Ovary (tissue), 9 donors: ENCODE data around the gene RABL3. TPM values are rescaled to one million over a fixed set of nuclear protein-coding genes. Genes with fewer than 3 reads are reported as not detected.
"Not testable (repeated sequence)": the region's sequence is repeated elsewhere in the genome, so short reads cannot be mapped to it uniquely, and the experiment has no call there.

ENCODE experiments used
- DNase-seq, 5 donors: peaks; one replicate each; pipeline ENCODE4 v3.0.0-alpha.2; 2019 to 2020
- H3K27ac ChIP-seq, 2 donors: fragments of 200-600 bp; one replicate each; pipeline versions ENCODE4 v1.5.1 to v1.8.0; 2019 to 2022
- H3K27me3 ChIP-seq: fragments of 200-600 bp; one replicate; pipeline ENCODE4 v1.8.0; 2022
- H3K36me3 ChIP-seq: fragments of 200-600 bp; sonication (generic); one replicate; pipeline ENCODE4 v1.5.1; 2019
- H3K4me1 ChIP-seq: one replicate; pipeline ENCODE4 v1.8.1; 2013; ENCODE audit warnings: mild to moderate bottlenecking, moderate library complexity; ENCODE audit not compliant: insufficient read depth
- H3K4me3 ChIP-seq: fragments of 200-600 bp; sonication (generic); one replicate; pipeline ENCODE4 v1.5.1; 2017
- H3K9me3 ChIP-seq, 2 donors: fragments of 200-600 bp in 1 of 2; sonication (generic) in 1 of 2; one replicate each; pipeline versions ENCODE4 v1.5.1 to v1.8.1; 2013 to 2019; ENCODE audit warnings: mild to moderate bottlenecking in 1 of 2, moderate library complexity in 1 of 2
- EP300 ChIP-seq: sonication (generic); formaldehyde crosslinking; IDR thresholded peaks from one replicate; pipeline ENCODE4 v1.6.1; 2017; ENCODE audit warnings: antibody characterized with exemption
- POLR2A ChIP-seq: fragments of 450-650 bp; IDR thresholded peaks from one replicate; pipeline ENCODE4 v1.6.1; 2017; ENCODE audit warnings: antibody characterized with exemption, mild to moderate bottlenecking, moderate library complexity
- WGBS, 3 donors: extraction: QIAGEN DNeasy Blood & Tissue Kit in 1 of 3; methylation state at CpG; one replicate each; pipeline versions ENCODE4 v1.1.5 to v1.1.7; 2013 to 2017; 5-methylcytosine and 5-hydroxymethylcytosine counted together
- intact Hi-C, 4 donors: fragments of 100-400 bp; cut with DNase I; formaldehyde crosslinking; loops; one replicate each; pipeline versions ENCODE4 v1.11.0 to v1.15.1; 2022 to 2023
- polyA plus RNA-seq, 2 donors: library from polyadenylated mRNA; stranded (reverse); fragments of 200-250 nt in 1 of 2; fragments of 350-450 nt in 1 of 2; fragmentation: Illumina TruSeq in 1 of 2; extraction: RNeasy Lipid Tissue Mini Kit (QIAGEN cat#74804) in 1 of 2; gene quantifications; one replicate each; pipeline ENCODE4 v1.2.3, GENCODE V29; 2013 to 2014
- total RNA-seq, 7 donors: library from RNA; depleted of rRNA in 2 of 7; stranded (reverse); fragments of >200 nt in 2 of 7; fragmentation: NEBNext Ultra II Directional in 3 of 7; extraction: Animal tissue kit (Norgen Biotek cat#: 25700) in 3 of 7; gene quantifications; one replicate each; pipeline versions ENCODE4 v1.1.0 to v1.2.4, GENCODE V29; 2016 to 2023
- TF ChIP-seq, protein P1 (sequence below), 3 donors: fragments of 450-650 bp in 2 of 3; fragments of 200-600 bp in 1 of 3; IDR thresholded peaks; one replicate each; pipeline versions ENCODE4 v1.5.1 to v1.8.0; 2016 to 2022; ENCODE audit warnings: antibody characterized with exemption in 3 of 3, mild to moderate bottlenecking in 1 of 3
- donor health status: DM: no; HTN: no; CAD: no; lungs with moderate emphysema.
- donor health status: DM: no; HTN: no; CAD: no.
- donor health status: Bipolar disorder and iron deficiency.
- donor health status: DM: yes; HTN: yes; CAD: no.
- donor health status: DM: no; HTN: no; CAD: no.
- donor health status: DM: yes; HTN: yes; CAD: no.

The RABL3 gene
- total and polyA plus RNA-seq, 9 donors = 8.1 to 36.1 (median 26.6) TPM

DNA sequence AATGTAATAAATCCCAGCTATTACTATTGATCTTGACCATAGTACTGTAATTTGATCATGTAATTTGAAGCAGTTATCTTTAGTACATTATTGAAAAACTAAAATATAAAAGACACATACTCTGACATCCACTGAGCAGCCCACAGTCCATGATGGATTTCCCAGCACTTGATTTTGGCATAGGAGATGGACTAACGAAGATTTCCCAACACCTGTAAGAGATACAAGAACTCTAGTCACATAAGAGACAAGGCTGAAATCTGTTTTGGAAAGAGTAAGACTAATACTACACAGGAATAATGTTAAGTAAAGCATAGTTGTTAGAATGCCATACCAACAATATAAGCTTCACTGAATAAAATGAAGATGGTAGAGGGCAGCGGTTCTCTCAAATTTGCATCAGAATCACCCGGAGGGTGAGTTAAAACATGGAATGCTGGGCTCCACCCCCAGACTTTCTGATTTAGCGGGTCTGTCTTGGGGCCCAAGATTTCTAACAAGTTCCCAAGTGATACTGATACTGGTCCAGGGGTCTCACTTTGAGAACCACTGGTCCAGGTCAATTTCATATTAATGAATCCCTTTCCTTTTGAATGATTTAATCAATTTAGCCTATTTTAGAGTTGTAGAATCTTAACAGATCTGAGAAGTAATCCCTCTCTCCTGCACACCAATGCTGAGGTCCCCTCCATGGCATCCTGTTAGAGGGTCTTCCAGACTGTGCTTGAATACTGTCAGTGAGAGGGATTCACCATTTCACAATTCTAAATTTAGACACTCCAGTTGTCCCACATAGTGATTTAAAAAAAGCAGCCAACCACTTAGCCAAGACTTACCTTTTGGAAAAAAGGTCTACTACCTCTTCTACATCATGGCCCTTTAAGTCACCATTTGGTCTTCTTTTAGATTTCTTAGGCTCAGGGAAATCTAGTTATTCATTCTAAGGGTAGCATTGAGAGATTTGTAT is 11.5 kb downstream of the RABL3 start:
- intact Hi-C loops = no loop called here
- Histone ChIP-seq H3K27me3 (no peaks in the 10 kb centered on the region), H3K36me3 (no peaks in the 10 kb centered on the region), H3K27ac (no peak overlapping the region), H3K4me1 (no peaks in the 10 kb centered on the region), H3K4me3 (no peak overlapping the region), H3K9me3 (no peaks in the 10 kb centered on the region)
- 81 to 87% (median 85%) methylated on average over 4 of the region's 4 CpGs for WGBS, 3 donors
- DNase-seq = no peak
- TF ChIP-seq POLR2A (no peak), EP300 (no peak)
- TF ChIP-seq, protein P1, sequence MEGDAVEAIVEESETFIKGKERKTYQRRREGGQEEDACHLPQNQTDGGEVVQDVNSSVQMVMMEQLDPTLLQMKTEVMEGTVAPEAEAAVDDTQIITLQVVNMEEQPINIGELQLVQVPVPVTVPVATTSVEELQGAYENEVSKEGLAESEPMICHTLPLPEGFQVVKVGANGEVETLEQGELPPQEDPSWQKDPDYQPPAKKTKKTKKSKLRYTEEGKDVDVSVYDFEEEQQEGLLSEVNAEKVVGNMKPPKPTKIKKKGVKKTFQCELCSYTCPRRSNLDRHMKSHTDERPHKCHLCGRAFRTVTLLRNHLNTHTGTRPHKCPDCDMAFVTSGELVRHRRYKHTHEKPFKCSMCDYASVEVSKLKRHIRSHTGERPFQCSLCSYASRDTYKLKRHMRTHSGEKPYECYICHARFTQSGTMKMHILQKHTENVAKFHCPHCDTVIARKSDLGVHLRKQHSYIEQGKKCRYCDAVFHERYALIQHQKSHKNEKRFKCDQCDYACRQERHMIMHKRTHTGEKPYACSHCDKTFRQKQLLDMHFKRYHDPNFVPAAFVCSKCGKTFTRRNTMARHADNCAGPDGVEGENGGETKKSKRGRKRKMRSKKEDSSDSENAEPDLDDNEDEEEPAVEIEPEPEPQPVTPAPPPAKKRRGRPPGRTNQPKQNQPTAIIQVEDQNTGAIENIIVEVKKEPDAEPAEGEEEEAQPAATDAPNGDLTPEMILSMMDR (IDR thresholded peaks at IDR 0.05) = no peak

DNA sequence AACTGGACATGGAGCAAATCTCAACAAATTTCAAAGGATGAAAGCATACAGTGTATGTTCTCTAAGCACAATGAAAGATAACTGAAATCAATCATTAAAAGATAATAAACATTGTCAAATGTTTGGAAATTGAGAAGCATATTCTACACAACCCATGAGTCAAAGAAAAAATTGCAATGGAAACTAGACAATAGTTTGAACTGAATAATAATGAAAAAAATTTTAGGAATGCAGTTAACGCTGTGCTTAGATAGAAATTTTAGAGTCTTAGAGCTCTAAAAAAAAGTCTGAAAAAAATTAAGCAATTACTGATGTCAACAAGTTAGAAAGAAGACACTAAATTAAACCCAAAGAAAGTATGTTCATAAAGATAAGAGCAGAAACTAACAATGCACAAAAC is 15.5 kb downstream of the RABL3 start:
- Histone ChIP-seq H3K4me3 (no peak overlapping the region), H3K4me1 (no peaks in the 10 kb centered on the region)
- TF ChIP-seq POLR2A = no peak
- TF ChIP-seq, protein P1 (IDR thresholded peaks at IDR 0.05) = no peak

DNA sequence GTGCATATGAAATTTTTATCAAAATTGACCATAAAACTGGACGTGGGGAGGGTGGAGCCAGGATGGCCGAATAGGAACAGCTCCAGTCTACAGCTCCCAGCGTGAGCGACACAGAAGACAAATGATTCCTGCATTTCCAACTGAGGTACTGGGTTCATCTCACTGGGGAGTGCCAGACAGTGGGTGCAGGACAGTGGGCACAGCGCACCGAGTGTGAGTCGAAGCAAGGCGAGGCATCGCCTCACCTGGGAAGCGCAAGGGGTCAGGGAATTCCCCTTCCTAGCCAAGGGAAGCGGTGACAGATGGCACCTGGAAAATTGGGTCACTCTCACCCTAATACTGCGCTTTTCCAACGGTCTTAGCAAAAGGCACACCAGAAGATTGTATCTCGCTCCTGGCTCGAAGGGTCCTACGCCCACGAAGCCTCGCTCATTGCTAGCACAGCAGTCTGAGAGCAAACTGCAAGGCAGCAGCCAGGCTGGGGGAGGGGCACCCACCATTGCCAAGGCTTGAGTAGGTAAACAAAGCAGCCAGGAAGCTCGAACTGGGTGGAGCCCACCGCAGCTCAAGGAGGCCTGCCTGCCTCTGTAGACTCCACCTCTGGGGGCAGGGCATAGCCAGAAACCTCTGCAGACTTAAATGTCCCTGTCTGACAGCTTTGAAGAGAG is 23.0 kb downstream of the RABL3 start:
- H3K4me3 ChIP-seq, H3K27ac ChIP-seq, H3K9me3 ChIP-seq, intact Hi-C loops, H3K36me3 ChIP-seq, H3K4me1 ChIP-seq, H3K27me3 ChIP-seq: not testable (repeated sequence)
- WGBS, 3 donors = 58 to 79% (median 71%) methylated on average over 20 of the region's 20 CpGs
- DNase-seq = peak; percentile 23 to 49 (median 31)

More for the DNA sequence above, 15.5 kb downstream of the RABL3 start:
- H3K27ac ChIP-seq = no peak overlapping the region
- no peaks in the 10 kb centered on the region for H3K36me3 ChIP-seq
- 19 to 31% (median 31%) methylated on average over 1 of the region's 1 CpG for WGBS, 3 donors
- no peaks in the 10 kb centered on the region for H3K27me3 ChIP-seq
- intact Hi-C loops = no loop called here
- DNase-seq = no peak
- H3K9me3 ChIP-seq = no peaks in the 10 kb centered on the region

DNA sequence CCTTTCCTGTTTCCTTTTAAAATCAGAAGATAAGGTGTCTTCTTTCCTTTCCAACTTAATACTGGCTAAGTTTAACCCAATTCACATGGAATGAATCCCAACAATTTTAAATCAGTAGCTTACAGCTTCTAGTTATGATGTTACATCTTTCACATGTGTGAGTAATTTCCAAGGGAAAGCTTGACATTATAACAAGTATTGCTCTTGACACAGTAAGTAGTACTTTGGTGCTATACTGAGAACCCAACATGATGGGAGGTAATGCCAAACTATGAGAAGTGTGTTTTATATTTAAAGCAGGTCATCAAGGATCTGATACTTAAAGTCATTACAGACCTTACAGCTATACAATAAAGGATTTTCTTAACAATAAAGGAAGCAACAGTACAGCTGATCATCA is 29.1 kb downstream of the RABL3 start:
- DNase-seq = no peak
- Histone ChIP-seq H3K27ac (no peak overlapping the region), H3K36me3 (no peaks in the 10 kb centered on the region), H3K9me3 (no peaks in the 10 kb centered on the region), H3K4me1 (no peaks in the 10 kb centered on the region), H3K27me3 (no peaks in the 10 kb centered on the region), H3K4me3 (no peak overlapping the region)
- intact Hi-C loops = no loop called here
- no peak for TF ChIP-seq EP300
- TF ChIP-seq, protein P1 (IDR thresholded peaks at IDR 0.05) = no peak
- no peak for TF ChIP-seq POLR2A

DNA sequence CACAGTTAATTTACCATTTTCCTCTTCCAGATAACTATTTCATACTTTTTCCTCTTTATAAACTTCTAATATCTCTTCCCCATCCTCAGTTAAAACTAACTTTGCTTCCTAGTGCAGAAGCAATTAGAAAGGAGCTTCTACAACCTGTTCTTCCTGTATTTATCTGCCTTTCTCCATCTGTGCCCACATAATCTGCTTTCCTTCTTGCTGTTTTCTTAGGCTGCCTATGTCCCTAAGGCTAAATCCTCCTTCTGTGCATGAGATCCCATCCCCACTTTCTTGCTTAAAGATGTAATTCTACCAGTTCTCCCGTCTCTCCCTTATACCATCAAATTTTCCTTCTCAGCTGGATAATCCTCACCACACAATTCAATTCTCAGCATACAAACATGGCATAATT is 31.9 kb downstream of the RABL3 start:
- intact Hi-C loops = no loop called here
- no peak for DNase-seq
- no peaks in the 10 kb centered on the region for H3K4me1 ChIP-seq
- no peak overlapping the region for H3K27ac ChIP-seq
- TF ChIP-seq POLR2A (no peak), EP300 (no peak)
- TF ChIP-seq, protein P1 (IDR thresholded peaks at IDR 0.05) = no peak
- H3K27me3 ChIP-seq = no peaks in the 10 kb centered on the region
- WGBS, 3 donors = 95 to 100% (median 97%) methylated on average over 1 of the region's 1 CpG
- H3K36me3 ChIP-seq = no peaks in the 10 kb centered on the region
- no peak overlapping the region for H3K4me3 ChIP-seq
- no peaks in the 10 kb centered on the region for H3K9me3 ChIP-seq
